Progenitor cell of endocrine pancreas (in vitro differentiated cells): ENCODE measurements around the gene CUL5. TPM values are rescaled to one million over a fixed set of nuclear protein-coding genes. Genes with fewer than 3 reads are reported as not detected.
A peak's percentile ranks its signal among the peaks of the same experiment; 100 is the strongest.

Experiments
- DNase-seq: peaks from one replicate; pipeline ENCODE4 v3.0.0; 2021; ENCODE audit warnings: low spot score; ENCODE audit not compliant: unreplicated experiment
- H3K27ac Mint-ChIP-seq: 2 replicates; pipeline ENCODE4 v1.8.0; 2021; ENCODE audit warnings: mild to moderate bottlenecking, moderate library complexity, mixed read lengths
- H3K27me3 Mint-ChIP-seq: 2 replicates; pipeline ENCODE4 v1.8.0; 2021; ENCODE audit warnings: mixed read lengths
- H3K36me3 Mint-ChIP-seq: 2 replicates; pipeline ENCODE4 v1.8.0; 2022; ENCODE audit warnings: mixed read lengths; ENCODE audit not compliant: insufficient read depth
- H3K4me1 Mint-ChIP-seq: 2 replicates; pipeline ENCODE4 v1.8.0; 2021; ENCODE audit warnings: low read depth, mixed read lengths
- H3K4me3 Mint-ChIP-seq: 2 replicates; pipeline ENCODE4 v1.8.0; 2021; ENCODE audit warnings: low read depth, mild to moderate bottlenecking, moderate library complexity, mixed read lengths
- H3K9me3 Mint-ChIP-seq: 2 replicates; pipeline ENCODE4 v1.8.0; 2021; ENCODE audit warnings: low read depth, mixed read lengths
- total RNA-seq: library from RNA; stranded (reverse); gene quantifications from 2 replicates; pipeline ENCODE4 v1.2.1, GENCODE V29; 2021
- TF ChIP-seq, protein P1 (sequence below): fragments of 200-600 bp; sonication (generic); IDR thresholded peaks from one replicate; pipeline ENCODE4 v1.5.0; 2021; ENCODE audit warnings: antibody characterized with exemption, mild to moderate bottlenecking; ENCODE audit not compliant: unreplicated experiment

Gene CUL5
- total RNA-seq, 1 donor from 2014 or later = 37.9 TPM

DNA sequence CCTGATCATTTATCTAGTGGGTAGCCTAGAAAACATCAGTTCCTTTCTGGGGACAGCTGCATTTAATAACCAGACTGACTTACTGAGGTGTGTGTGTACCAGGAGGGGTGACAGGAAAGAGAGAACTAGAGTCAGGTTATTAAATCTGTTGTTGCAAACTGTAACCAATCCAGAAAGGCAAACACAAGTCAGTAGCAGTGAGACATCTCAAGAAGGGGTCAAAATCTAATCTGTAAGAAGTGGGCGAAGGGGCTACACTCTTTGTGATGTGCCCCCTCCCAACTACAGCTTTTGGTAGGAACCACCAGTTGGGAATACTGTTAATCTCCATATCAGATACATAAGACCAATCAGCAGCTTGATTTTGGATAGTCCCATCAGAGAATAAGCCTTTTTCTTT is 26.3 kb downstream of the CUL5 start:
- DNase-seq = no peak
- Mint-ChIP-seq H3K9me3 (peaks cover 4% of the 10 kb centered on the region), H3K4me1 (peaks cover 1% of the 10 kb centered on the region), H3K27ac (no peak overlapping the region), H3K27me3 (no peaks in the 10 kb centered on the region), H3K4me3 (no peak overlapping the region), H3K36me3 (peaks cover 19% of the 10 kb centered on the region)
- TF ChIP-seq, protein P1, sequence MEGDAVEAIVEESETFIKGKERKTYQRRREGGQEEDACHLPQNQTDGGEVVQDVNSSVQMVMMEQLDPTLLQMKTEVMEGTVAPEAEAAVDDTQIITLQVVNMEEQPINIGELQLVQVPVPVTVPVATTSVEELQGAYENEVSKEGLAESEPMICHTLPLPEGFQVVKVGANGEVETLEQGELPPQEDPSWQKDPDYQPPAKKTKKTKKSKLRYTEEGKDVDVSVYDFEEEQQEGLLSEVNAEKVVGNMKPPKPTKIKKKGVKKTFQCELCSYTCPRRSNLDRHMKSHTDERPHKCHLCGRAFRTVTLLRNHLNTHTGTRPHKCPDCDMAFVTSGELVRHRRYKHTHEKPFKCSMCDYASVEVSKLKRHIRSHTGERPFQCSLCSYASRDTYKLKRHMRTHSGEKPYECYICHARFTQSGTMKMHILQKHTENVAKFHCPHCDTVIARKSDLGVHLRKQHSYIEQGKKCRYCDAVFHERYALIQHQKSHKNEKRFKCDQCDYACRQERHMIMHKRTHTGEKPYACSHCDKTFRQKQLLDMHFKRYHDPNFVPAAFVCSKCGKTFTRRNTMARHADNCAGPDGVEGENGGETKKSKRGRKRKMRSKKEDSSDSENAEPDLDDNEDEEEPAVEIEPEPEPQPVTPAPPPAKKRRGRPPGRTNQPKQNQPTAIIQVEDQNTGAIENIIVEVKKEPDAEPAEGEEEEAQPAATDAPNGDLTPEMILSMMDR = no peak

DNA sequence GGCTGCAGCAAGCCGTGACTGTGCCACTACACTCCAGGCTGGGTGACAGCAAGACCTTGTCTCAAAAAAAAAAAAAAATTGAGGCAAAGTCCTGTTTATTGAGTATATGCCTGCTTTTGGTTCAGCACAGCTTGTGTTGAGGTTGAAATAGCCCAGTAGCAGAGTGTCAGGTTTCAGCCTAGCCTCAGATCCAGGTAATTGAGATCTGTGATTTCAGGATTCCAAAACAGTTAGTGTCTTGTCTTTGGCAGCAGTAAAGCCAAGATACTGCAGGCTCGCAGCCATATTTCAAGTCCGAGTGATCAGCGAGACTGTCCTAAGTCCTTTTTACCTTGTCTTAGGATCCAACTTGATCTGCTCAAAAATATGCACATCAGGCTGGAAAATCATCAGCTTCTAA is 27.0 kb downstream of the CUL5 start:
- Mint-ChIP-seq H3K27me3 (no peaks in the 10 kb centered on the region), H3K4me1 (peaks cover 1% of the 10 kb centered on the region), H3K4me3 (no peak overlapping the region), H3K27ac (no peak overlapping the region), H3K9me3 (peaks cover 4% of the 10 kb centered on the region), H3K36me3 (peaks cover 18% of the 10 kb centered on the region)
- DNase-seq = no peak
- TF ChIP-seq, protein P1 = no peak

DNA sequence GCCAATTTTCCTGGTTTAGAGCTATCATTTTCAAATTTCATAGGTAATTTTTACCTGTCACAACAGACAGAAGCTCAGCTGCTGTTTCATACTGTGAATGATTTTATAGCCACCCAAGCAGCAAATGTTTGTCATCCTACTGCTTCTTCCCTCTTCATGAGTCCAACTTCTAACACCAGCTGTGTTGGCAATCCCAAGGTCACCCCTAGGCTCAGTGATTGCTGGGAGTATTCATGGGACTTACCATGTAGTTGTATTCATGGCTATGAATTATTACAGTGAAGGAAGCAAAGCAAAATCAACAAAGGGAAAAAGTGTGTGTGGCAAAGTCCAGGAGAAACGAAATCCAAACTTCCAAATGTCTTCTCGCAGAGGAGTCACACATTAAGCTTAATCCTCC is 28.5 kb downstream of the CUL5 start:
- peak overlapping the region; percentile 56 for H3K27ac Mint-ChIP-seq
- no peaks in the 10 kb centered on the region for H3K27me3 Mint-ChIP-seq
- peaks cover 1% of the 10 kb centered on the region for H3K4me1 Mint-ChIP-seq
- TF ChIP-seq, protein P1 = no peak
- peaks cover 8% of the 10 kb centered on the region for H3K36me3 Mint-ChIP-seq
- H3K9me3 Mint-ChIP-seq = no peaks in the 10 kb centered on the region
- no peak overlapping the region for H3K4me3 Mint-ChIP-seq
- DNase-seq = no peak

DNA sequence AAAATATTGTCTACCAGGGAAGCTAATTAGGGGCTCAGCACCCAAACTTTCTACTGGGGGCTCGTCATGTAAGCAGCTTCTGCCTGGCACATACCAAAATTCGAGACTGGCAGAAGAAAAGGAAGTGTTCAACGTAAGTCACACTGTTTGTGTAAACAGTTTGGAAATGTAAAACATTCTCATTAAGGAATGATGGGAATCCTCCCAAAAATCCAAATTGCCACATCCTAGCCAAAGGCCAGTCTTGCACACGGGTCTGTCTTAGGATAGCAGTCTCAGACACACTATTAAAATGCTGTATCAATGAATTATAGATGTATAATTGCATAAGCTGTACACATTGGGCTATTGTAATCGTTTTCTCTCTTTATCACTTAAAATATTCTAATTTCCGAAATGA is 28.9 kb downstream of the CUL5 start:
- DNase-seq = no peak
- Mint-ChIP-seq H3K4me1 (peaks cover 1% of the 10 kb centered on the region), H3K27me3 (no peaks in the 10 kb centered on the region), H3K9me3 (no peaks in the 10 kb centered on the region), H3K27ac (no peak overlapping the region), H3K4me3 (no peak overlapping the region), H3K36me3 (peaks cover 8% of the 10 kb centered on the region)
- TF ChIP-seq, protein P1 = no peak

DNA sequence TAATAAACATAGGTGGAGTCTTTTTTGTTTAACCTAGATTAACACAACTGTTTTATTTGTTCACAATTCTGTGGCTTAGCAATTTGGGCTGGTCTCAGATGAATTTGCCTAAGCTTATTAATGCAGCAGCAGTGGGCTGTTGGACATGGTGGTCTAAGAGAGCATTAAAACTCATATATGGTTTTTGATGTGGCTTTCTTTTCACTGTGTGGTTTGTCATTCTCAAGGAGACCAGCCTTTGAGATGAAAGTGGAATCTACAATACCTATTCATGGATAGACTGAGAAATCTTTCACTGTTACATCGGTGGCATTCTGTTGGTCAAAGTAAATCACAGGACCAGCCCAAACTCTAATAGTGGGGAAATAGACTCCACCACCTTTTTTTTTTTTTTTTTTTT is 39.6 kb downstream of the CUL5 start:
- TF ChIP-seq, protein P1 = no peak
- Mint-ChIP-seq H3K9me3 (no peaks in the 10 kb centered on the region), H3K36me3 (peaks cover 12% of the 10 kb centered on the region), H3K27me3 (no peaks in the 10 kb centered on the region), H3K27ac (no peak overlapping the region), H3K4me1 (no peaks in the 10 kb centered on the region), H3K4me3 (no peak overlapping the region)
- DNase-seq = no peak

DNA sequence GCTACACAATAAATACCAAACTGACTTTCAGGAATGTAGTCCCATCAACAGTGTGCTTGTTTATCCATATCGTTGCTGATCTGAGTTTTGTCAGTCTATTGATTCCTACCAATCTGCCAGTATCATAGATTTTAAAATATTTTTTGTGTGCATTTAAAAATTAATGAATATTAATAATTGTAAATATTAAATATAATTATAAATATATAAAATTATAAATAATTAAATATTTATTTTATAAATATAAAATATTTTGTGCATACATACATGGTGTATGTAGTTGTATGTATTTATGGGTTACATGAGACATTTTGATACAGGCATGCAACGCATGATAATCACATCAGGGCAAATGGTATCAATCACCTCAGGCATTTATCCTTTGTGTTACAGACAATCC is 53.6 kb downstream of the CUL5 start:
- Mint-ChIP-seq H3K27me3 (no peaks in the 10 kb centered on the region), H3K27ac (no peak overlapping the region), H3K9me3 (peaks cover 10% of the 10 kb centered on the region), H3K4me3 (no peak overlapping the region), H3K36me3 (peaks cover 36% of the 10 kb centered on the region), H3K4me1 (peaks cover 1% of the 10 kb centered on the region)
- TF ChIP-seq, protein P1 = no peak
- DNase-seq = no peak
